ENCODE data around the gene SYCN. TPM values are rescaled to one million over a fixed set of nuclear protein-coding genes. Genes with fewer than 3 reads are reported as not detected.

Gene SYCN
- total and polyA plus RNA-seq, 2 of the 8 experiments (the other 6 are each of a cell fraction or from before 2014, with no cell fraction given), result not detected

GRCh38 chr19:39188960-39189359 lies 15.1 kb downstream of the SYCN start:
- Histone ChIP-seq H3K27me3 (replicated peaks in 1 of 4; ENCODE audit: control insufficient read depth in 3 of 4, extremely low read depth in 1 of 4, insufficient read depth in 3 of 4, low read length in 3 of 4) (no peaks in the 10 kb centered on the region), H4K91ac (replicated peaks; ENCODE audit: insufficient read length, low read length) (no peak overlapping the region), H3K9ac (replicated peaks in 1 of 4; ENCODE audit: extremely low read depth in 1 of 4, low read depth in 3 of 4, low read length in 3 of 4) (no peak overlapping the region), H2BK5ac (ENCODE audit: low read depth, low read length) (no peak overlapping the region), H2BK12ac (ENCODE audit: low read depth, low read length) (no peak overlapping the region), H3K4me2 (ENCODE audit: insufficient read depth in 1 of 2, low read depth in 2 of 2, low read length in 2 of 2) (no peak overlapping the region), H2AFZ (ENCODE audit: low read length) (no peak overlapping the region), H3K4ac (replicated peaks; ENCODE audit: insufficient read length, low read depth, low read length) (no peak overlapping the region), H3K18ac (ENCODE audit: extremely low read depth, low read length) (no peak overlapping the region), H3K9me3 (ENCODE audit: insufficient read depth in 2 of 2, low read depth in 1 of 2, low read length in 1 of 2) (no peaks in the 10 kb centered on the region), H4K8ac (ENCODE audit: extremely low read depth, insufficient read depth, low read length) (no peak overlapping the region), H3K36me3 (ENCODE audit: control insufficient read depth in 2 of 4, insufficient read depth in 4 of 4, low read length in 3 of 4) (no peaks in the 10 kb centered on the region), H3K23ac (ENCODE audit: insufficient read length) (no peak overlapping the region), H4K5ac (ENCODE audit: insufficient read length, low read depth, low read length) (no peak overlapping the region), H3K79me1 (ENCODE audit: low read depth, low read length) (no peaks in the 10 kb centered on the region), H3K23me2 (ENCODE audit: low read depth, low read length) (no peaks in the 10 kb centered on the region; the same call in 1 of the 2 replicates), H2BK15ac (ENCODE audit: low read length) (0 out of 2 replicates have a peak overlapping the region, but pooled peaks have one; percentile 8), H2BK20ac (ENCODE audit: low read length) (no peak overlapping the region), H3K14ac (ENCODE audit: insufficient read length) (no peak overlapping the region), H3K27ac (ENCODE audit: low read depth, low read length) (no peak overlapping the region), H3K79me2 (ENCODE audit: control insufficient read depth in 1 of 2, insufficient read depth in 2 of 2, low read length in 2 of 2) (no peaks in the 10 kb centered on the region), H3K4me1 (replicated peaks in 1 of 4; ENCODE audit: control insufficient read depth in 3 of 4, insufficient read depth in 4 of 4, low read length in 3 of 4) (peaks cover 0 to 5% (median 2%) of the 10 kb centered on the region in 4 experiments; a peak in 4 of 7 replicates), H2BK120ac (replicated peaks; ENCODE audit: low read depth, low read length) (no peak overlapping the region), H3K56ac (replicated peaks; ENCODE audit: insufficient read length, low read depth, low read length) (no peak overlapping the region), H3K4me3 (ENCODE audit: extremely low read depth in 1 of 4, insufficient read depth in 2 of 4, low read depth in 3 of 4, low read length in 4 of 4) (no peak overlapping the region), H2AK5ac (ENCODE audit: low read depth, low read length) (no peak overlapping the region), H4K20me1 (replicated peaks in 1 of 2; ENCODE audit: control insufficient read depth in 1 of 2, insufficient read depth in 2 of 2, low read length in 2 of 2) (no peaks in the 10 kb centered on the region)
- DNase-seq (ENCODE audit: low read depth in 1 of 2, low spot score in 2 of 2) (no peak), FAIRE-seq (no peak)
- ChIA-PET CTCF (ENCODE audit: partially characterized antibody) (interaction anchor here (1.0 to 3.7 kb wide), 7 partner anchors 10 to 79 kb away, joined by 3 to 33 read pairs (median 6); no protein-coding TSS in a partner anchor), POLR2A (ENCODE audit: partially characterized antibody) (no interaction called here)
- WGBS, 2 experiments (ENCODE audit: extremely low coverage in 1 of 2, insufficient coverage in 1 of 2, insufficient read length in 1 of 2, insufficient replicate concordance in 2 of 2, low coverage in 1 of 2, low lambda C conversion rate in 2 of 2, missing lambda C conversion rate in 1 of 2), result 88% methylated on average over 6 of the region's 6 CpGs; no CpG with 5 or more reads in 1 of the 2 experiments
- TF ChIP-seq JUND (IDR thresholded peaks at IDR 0.05; ENCODE audit: low read length), result no peak
- no peak for TF ChIP-seq EZH2 (IDR thresholded peaks at IDR 0.05; ENCODE audit: low read depth, low read length, severe bottlenecking)
- TF ChIP-seq KDM1A (IDR thresholded peaks at IDR 0.05; ENCODE audit: borderline replicate concordance, low read length), result no peak
- no peak for TF ChIP-seq YY1 (IDR thresholded peaks at IDR 0.05; ENCODE audit: low read depth, low read length)
- TF ChIP-seq ATF2 (IDR thresholded peaks at IDR 0.05; ENCODE audit: low read length), result no peak
- no peak for TF ChIP-seq GTF2F1 (IDR thresholded peaks at IDR 0.05; ENCODE audit: borderline replicate concordance, low read depth, low read length)
- no peak for TF ChIP-seq PHF8 (conservative IDR thresholded peaks at IDR 0.05; ENCODE audit: low read depth, low read length)
- no peak for TF ChIP-seq NANOG (IDR thresholded peaks at IDR 0.05; ENCODE audit: insufficient read depth, low read depth, low read length, poor library complexity, severe bottlenecking)
- TF ChIP-seq MAX (IDR thresholded peaks at IDR 0.05), result no peak
- no peak for TF ChIP-seq FOSL1 (IDR thresholded peaks at IDR 0.05; ENCODE audit: insufficient read depth, low read depth, low read length)
- TF ChIP-seq CHD2 (IDR thresholded peaks at IDR 0.05; ENCODE audit: low read length), result no peak

Measured in H1 (cell line).